HL-60 (cell line): ENCODE results near the gene THUMPD3.

ENCODE experiments used
- SPI1 ChIP-seq: IDR thresholded peaks from 2 replicates; pipeline ENCODE4 v1.6.1; 2012; ENCODE audit warnings: low read depth, mild to moderate bottlenecking, borderline replicate concordance
- TF ChIP-seq, protein P1 (sequence below): IDR thresholded peaks from one replicate; pipeline ENCODE4 v1.5.1; 2011; ENCODE audit warnings: low read length, control low read depth, inconsistent platforms; ENCODE audit not compliant: insufficient read depth

DNA sequence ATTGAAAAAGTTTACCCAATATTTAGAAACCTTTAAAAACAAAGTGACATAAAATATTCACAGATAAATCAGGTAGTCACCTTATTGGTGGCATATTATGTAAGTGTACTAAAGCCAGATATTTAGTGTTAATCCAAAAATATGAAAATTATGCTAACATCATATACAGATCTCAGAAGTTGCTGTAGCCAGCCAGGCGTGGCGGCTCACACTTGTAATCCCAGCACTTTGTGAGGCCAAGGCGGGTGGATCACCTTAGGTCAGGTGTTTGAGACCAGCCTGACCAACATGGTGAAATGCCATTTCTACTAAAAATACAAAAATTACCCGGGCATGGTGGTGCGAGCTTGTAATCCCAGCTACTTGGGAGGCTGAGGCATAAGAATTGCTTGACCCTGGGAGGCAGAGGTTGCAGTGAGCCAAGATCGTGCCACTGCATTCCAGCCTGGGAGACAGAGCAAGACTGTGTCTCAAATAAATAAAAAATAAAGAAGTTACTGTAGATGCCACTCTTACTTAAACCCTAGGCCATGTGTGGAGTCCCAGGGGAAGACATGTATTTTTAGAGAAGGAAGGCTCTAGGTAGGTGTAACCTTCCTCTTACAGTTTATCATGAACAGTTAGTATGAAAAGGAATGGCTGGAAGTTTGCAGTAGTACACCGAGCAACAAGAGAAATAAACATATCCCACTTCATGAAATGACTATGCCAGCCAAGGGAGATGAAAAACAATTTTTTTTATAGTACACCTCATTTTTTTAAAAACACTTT is 44.2 kb downstream of the THUMPD3 start:
- TF ChIP-seq, protein P1, sequence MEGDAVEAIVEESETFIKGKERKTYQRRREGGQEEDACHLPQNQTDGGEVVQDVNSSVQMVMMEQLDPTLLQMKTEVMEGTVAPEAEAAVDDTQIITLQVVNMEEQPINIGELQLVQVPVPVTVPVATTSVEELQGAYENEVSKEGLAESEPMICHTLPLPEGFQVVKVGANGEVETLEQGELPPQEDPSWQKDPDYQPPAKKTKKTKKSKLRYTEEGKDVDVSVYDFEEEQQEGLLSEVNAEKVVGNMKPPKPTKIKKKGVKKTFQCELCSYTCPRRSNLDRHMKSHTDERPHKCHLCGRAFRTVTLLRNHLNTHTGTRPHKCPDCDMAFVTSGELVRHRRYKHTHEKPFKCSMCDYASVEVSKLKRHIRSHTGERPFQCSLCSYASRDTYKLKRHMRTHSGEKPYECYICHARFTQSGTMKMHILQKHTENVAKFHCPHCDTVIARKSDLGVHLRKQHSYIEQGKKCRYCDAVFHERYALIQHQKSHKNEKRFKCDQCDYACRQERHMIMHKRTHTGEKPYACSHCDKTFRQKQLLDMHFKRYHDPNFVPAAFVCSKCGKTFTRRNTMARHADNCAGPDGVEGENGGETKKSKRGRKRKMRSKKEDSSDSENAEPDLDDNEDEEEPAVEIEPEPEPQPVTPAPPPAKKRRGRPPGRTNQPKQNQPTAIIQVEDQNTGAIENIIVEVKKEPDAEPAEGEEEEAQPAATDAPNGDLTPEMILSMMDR, result no peak
- TF ChIP-seq SPI1, result no peak
